CD4-positive, alpha-beta T cell treated with Interleukin-2 at 100 ng/mL for 4 hours (primary cell): ENCODE results near the gene SLC25A21.
"Not testable (repeated sequence)": the region's sequence is repeated elsewhere in the genome, so short reads cannot be mapped to it uniquely, and the experiment has no call there.

Experiments
- DNase-seq: peaks from one replicate; pipeline ENCODE4 v3.0.0-alpha.2; 2020; ENCODE audit warnings: low spot score

Gene SLC25A21

DNA sequence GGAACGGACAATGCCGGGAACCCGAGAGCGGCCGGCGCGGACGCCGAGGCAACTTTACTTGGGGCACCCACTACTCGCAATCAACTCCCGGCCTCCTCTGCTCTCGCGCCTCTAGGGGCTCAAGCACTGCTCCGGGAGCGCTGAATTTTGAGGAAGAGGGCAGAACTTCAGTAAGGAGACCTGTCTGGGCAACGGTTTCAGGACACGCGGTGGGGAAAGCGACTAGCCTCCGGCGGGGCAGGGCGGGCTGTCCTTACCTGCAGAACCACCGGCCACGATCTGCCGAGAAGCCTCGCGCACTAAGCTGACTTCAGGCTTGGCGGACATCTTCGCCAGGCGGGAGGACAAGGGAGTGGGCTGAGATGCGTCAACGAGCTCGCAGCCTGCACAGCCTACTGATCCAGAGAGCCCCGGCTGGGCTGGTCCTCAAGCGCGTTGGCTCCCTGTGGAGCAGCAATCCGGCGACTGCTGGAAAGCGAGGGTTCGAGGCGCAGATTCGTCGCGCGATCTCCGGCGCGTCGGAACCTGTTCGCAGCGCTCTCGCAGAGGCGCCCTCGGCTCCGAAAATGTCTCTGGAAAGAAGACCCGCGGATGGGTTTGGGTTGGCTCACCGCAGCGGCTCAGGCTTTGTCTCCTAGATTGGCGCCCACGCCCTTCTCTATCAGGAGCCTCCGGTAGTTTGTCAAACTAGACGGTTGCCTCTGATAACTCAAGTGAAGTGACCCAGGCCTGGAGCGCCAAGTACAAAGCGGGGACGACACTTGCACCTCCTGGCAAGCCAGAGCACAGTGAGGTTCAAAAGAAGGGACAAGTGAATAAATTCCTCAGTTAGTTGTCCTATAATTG, at the start of gene SLC25A21:
Gene SLC25A21 (minus strand): TSS at position 583 of the 846 bp plus-strand sequence.
- no peak for DNase-seq

GRCh38 chr14:37221073-37221472, 48.7 kb upstream of the SLC25A21 start:
- DNase-seq: no peak

- no peak for DNase-seq
Measured at GRCh38 chr14:37215345-37215744, 42.9 kb upstream of the SLC25A21 start.

- no peak for DNase-seq
Measured at GRCh38 chr14:37213016-37213415, 40.6 kb upstream of the SLC25A21 start.

GRCh38 chr14:37210448-37210847, 38.0 kb upstream of the SLC25A21 start:
- DNase-seq: no peak

GRCh38 chr14:37209617-37210016, 37.2 kb upstream of the SLC25A21 start:
- DNase-seq: not testable (repeated sequence)

GRCh38 chr14:37205623-37206605, 33.5 kb upstream of the SLC25A21 start:
- not testable (repeated sequence) for DNase-seq

GRCh38 chr14:37203423-37203822, 31.0 kb upstream of the SLC25A21 start:
- no peak for DNase-seq

GRCh38 chr14:37202812-37203211, 30.4 kb upstream of the SLC25A21 start:
- no peak for DNase-seq

- no peak for DNase-seq
Measured at GRCh38 chr14:37202265-37202664, 29.9 kb upstream of the SLC25A21 start.

DNA sequence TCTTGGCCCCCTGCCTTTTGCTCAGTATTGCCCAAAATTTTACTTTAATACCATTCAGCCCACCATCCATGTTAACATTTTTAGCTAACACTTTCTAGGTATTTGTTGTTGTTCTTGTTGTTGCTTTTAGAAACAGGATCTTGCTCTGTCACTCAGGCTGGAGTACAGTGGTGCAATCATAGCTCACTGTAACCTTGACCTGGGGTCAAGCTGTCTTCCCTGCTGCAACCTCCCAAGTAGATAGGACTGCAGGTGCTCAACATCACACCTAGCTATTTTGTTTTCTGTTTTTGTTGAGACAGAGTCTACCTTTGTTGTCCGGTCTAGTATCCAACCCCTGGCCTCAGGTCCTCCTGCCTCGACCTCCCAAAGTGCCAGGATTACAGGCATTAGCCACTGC, 29.3 kb upstream of the SLC25A21 start:
- DNase-seq: no peak

DNA sequence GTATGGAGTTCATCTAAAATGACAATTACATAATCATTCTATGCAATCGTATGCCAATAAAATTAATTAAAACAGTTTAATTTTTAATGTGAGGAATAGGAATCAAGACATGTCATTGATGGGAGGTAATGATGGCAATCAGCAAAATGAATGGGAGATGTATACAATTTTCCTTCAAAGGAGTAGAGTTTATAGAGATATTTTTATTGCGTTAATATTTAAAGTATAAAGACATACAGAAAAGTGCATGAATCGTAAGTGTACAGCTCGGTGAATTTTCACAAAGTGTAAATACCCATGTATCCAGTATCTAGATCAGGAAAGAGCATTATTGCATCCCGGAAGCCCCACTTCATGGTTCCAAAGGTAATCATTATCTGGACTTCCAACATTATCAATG, 26.5 kb upstream of the SLC25A21 start:
- no peak for DNase-seq

- no peak for DNase-seq
Measured at GRCh38 chr14:37198273-37198598, 25.8 kb upstream of the SLC25A21 start.

DNA sequence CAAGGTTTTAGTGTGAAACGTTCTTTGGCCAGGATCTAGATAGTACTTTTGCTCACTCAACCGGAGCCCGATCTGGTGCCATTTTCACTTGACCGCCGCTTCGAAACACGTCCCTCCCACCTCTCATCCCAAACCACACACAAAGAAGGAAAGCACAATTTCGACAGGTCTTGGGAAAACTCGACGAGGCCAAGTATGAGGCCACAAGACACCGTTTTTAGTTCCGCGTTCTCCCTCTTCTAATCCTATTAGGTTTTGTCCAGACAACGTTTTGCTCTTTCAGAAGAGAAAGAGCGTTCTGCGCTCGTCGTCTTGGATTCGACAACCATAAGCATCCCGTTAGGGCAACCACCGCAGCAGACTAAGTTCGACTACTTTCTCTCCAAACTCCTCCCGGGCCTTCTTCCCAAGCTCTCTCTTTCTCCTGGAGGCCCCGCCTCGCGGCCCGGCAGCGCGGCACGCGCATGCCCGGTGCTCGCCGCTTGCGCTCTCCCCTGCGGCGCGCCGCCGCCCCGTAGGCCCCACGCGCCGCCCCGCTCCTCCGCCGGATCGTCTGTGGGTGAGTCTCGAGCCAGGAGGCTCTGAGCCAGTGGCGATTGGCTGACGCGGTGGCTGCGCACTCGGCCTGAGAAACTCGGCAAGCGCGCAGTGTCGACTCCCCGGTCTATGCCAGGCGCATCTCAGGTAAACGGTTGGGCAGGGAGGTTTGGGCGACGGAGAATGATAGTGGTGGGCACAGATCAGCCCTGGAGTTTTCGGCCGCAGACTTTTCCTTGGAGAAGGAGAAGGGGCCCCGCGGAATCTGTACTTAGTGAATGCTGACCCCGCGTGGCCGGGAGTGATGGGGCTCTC, 25.2 kb upstream of the SLC25A21 start, which contains the start of gene MIPOL1:
Gene MIPOL1 (plus strand): TSS at position 517 of the 852 bp plus-strand sequence. CDS start 49,952 bp downstream, outside the sequence.
- DNase-seq: peak; percentile 8

GRCh38 chr14:37196604-37197420, 24.4 kb upstream of the SLC25A21 start:
- no peak for DNase-seq

GRCh38 chr14:37195327-37195726, 22.9 kb upstream of the SLC25A21 start:
- no peak for DNase-seq

DNA sequence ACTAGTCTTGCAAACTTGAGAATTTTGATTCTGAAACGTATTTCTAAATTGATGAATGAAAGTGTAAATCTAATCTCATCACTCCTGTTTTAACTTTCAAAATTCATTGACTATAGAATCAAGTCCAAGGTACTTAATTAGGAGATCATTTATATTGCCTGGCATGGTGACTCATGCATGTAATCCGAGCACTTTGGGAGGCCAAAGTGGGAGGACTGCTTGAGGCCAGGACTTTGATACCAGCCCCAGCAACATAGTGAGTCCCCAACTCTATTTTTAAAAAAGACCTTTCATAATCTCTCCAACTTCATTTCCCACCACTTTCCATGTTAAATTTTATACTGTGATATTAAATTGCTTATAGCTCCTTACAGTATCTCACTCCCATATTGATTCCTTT, 22.3 kb upstream of the SLC25A21 start:
- no peak for DNase-seq

- DNase-seq: not testable (repeated sequence)
Measured at GRCh38 chr14:37189733-37190132, 17.3 kb upstream of the SLC25A21 start.

DNA sequence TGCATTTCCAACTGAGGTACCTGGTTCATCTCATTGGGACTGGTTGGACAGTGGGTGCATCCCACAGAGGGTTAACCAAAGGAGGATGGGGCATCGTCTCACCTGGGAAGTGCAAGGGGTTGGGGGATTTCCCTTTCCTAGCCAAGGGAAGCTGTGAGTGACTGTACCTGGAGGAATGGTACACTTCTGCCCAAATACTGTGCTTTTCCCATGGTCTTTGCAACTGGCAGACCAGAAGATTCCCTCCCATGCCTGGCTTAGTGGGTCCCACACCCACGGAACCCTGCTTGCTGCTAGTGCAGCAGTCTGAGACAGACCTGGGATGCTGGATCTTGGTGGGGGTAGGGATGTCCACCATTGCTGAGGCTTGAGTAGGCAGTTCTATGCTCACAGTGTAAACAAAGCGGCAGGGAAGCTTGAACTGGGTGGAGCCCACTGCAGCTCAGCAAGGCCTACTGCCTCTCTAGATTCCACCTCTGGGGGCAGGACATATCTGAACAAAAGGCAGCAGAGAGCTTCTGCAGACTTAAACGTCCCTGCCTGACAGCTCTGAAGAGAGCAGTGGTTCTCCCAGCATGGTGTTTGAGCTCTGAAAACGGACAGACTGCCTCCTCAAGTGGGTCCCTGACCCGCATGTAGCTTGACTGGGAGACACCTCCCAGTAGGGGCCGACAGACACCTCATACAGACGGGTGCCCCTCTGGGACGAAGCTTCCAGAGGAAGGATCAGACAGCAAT, 15.6 kb upstream of the SLC25A21 start:
- DNase-seq: not testable (repeated sequence)

GRCh38 chr14:37187294-37187693, 14.9 kb upstream of the SLC25A21 start:
- no peak for DNase-seq
